Retinal pigment epithelial cell (primary cell): Measurements from ENCODE around the gene IRF2.
"Not testable (repeated sequence)": the region's sequence is repeated elsewhere in the genome, so short reads cannot be mapped to it uniquely, and the experiment has no call there.

ENCODE experiments used
- DNase-seq: peaks from one replicate; pipeline ENCODE4 v3.0.0-alpha.2; 2010; ENCODE audit warnings: low read depth
- H3K4me3 ChIP-seq: 2 replicates; pipeline ENCODE4 v1.5.1; 2011; ENCODE audit warnings: mild to moderate bottlenecking, low read length, control low read depth, moderate library complexity
- TF ChIP-seq, protein P1 (sequence below): conservative IDR thresholded peaks from 2 replicates; pipeline ENCODE4 v1.5.1; 2011; ENCODE audit warnings: low read depth, low read length, control low read depth, inconsistent platforms

Gene IRF2

DNA sequence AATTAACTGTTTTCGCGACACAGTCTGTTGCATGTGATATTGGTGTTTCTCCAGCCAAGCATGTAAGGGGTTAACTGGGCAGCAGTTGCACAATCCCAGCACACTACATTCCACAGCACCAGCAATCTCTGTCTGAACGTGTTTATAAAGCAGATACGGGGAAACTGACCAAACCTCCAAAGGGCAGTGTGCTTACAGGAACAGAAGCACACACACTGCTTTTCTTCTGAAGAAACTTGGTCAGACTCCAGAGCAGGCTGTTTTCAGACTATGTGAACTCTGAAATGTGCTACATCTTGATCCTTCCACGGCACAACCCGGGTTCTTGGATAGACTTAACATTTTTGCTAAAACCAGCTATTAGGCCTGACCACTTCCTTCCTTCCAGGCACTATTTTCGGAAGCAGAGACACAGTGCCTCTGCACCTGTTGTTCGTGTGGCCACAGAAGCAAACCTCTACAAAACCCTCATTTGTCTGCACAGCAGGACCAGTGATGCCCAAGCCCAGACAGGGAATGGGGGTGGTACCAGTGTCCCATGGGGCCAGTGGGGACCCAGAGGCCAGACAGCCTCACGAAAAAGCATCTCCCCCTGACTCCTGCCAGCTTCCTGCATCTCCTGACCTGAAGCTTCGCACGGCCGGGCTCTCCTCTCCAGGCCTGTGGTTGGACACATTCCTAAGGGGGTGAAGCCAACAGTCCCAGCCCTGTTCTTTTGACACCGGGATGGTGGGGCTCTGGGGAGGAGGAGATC is 90.1 kb downstream of the IRF2 start:
- TF ChIP-seq, protein P1, sequence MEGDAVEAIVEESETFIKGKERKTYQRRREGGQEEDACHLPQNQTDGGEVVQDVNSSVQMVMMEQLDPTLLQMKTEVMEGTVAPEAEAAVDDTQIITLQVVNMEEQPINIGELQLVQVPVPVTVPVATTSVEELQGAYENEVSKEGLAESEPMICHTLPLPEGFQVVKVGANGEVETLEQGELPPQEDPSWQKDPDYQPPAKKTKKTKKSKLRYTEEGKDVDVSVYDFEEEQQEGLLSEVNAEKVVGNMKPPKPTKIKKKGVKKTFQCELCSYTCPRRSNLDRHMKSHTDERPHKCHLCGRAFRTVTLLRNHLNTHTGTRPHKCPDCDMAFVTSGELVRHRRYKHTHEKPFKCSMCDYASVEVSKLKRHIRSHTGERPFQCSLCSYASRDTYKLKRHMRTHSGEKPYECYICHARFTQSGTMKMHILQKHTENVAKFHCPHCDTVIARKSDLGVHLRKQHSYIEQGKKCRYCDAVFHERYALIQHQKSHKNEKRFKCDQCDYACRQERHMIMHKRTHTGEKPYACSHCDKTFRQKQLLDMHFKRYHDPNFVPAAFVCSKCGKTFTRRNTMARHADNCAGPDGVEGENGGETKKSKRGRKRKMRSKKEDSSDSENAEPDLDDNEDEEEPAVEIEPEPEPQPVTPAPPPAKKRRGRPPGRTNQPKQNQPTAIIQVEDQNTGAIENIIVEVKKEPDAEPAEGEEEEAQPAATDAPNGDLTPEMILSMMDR, result no peak
- peak overlapping the region; percentile 36 for H3K4me3 ChIP-seq
- peak; percentile 93 for DNase-seq

DNA sequence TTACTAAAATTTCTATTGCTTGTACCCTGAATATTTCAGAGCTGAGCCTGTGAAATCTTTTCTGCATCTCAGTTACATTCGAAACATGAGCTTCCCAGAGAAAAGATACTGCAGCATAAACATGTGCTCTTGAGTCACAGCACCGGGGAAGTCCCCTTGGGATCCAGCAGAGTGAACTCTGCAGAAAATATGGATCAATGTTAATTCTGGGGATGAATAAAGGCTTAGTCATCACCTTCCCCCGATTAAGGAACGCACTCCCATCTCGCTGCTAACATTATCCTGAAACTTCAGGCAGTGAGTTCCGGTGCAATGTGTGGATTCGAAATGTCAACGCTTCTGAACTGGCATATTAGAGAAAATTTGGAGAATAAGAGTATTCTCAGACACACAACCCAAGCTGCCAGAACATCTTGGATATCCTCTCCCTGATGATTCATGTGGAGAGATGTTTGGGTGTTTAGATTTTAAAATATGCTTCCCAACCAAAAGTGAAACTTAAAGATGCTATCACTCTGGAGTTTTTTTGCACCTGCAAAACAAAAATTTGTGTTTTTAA is 90.8 kb downstream of the IRF2 start:
- DNase-seq, result peak; percentile 94
- TF ChIP-seq, protein P1, result no peak
- peak overlapping the region; percentile 36 for H3K4me3 ChIP-seq

GRCh38 chr4:184382189-184382846 is 92.0 kb downstream of the IRF2 start:
- H3K4me3 ChIP-seq, result no peak overlapping the region
- TF ChIP-seq, protein P1, result no peak
- DNase-seq, result no peak

DNA sequence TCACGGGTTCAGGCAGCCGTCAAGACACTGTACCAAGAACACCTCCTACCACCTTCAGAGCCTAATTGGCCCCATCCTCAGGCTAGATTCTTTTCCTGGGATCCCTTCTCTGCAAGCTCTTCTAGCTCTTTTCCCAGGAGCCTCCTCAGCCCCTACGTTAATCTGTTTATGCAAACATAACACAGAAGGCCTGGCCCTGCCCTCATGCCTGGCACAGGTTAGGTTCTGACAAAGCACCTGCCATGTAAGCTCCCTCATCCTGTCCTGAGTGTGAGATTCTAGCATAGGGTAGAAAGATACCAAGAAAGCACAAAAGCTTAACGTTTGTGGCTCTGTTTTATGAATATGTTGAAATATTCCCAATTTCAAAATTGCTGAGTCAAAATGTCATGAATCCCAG is 93.6 kb downstream of the IRF2 start:
- TF ChIP-seq, protein P1, result no peak
- DNase-seq, result no peak
- H3K4me3 ChIP-seq, result no peak overlapping the region

DNA sequence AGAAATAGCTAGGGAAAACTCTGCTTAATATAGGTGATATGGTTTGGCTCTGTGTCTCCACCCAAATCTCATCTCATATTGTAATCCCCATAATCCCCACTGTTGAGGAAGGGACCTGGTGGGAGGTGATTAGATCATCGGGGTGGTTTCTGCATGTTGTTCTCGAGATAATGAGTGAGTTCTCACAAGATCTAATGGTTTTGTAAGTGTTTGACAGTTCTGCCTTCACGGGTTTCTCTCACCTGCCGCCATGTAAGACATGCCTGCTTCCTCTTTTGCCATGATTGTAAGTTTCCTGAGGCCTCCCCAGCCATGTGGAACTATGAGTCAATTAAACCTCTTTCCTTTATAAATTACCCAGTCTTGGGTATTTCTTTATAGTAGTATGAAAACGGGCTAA is 94.1 kb downstream of the IRF2 start:
- not testable (repeated sequence) for DNase-seq, H3K4me3 ChIP-seq

DNA sequence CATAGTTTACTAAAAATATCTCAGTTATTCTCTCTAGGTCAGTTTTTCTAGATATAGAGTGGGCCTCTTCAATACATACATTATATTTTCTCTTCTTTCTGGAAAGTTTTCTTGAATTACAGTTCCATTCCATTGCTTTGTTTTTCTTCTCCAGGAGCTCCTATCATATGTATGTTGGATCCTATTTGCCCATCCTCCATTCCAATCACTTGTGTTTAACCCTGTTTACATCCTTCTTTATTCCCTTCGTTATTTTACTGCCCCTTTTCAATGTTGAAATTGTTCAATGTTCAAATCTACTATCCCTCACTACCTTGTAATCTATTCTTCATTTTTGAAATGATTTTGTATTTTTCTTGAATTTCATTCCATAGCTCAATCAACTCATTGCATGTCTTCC is 97.4 kb downstream of the IRF2 start:
- TF ChIP-seq, protein P1, result no peak
- H3K4me3 ChIP-seq, result no peak overlapping the region
- DNase-seq, result no peak

- TF ChIP-seq, protein P1, result no peak
- DNase-seq, result no peak
- H3K4me3 ChIP-seq, result no peak overlapping the region
Measured at GRCh38 chr4:184376126-184376838, 98.1 kb downstream of the IRF2 start.

DNA sequence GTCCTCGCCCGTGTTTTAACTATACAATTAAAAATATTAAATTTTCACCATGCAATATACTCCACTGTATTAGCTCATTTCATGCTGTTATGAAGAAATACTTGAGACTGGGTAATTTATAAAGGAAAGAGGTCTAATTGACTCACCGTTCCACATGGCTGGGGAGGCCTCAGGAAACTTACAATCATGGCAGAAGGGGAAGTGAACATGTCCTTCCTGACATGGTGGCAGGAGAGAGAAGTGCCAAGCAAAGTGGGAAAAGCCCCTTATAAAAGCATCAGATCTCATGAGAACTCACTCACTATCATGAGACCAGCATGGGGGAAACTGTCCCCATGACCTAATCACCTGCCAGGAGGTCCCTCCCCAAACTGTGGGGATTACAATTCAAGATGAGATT is 98.7 kb downstream of the IRF2 start:
- H3K4me3 ChIP-seq, DNase-seq: not testable (repeated sequence)
